HG03575 (cell line): ENCODE data around the gene ZNRF3.
"Not testable (repeated sequence)": the region's sequence is repeated elsewhere in the genome, so short reads cannot be mapped to it uniquely, and the experiment has no call there.

Experiments used
- ATAC-seq: cut with Tn5 transposase; IDR thresholded peaks from one replicate; pipeline ENCODE4 v1.9.1; 2021; ENCODE audit not compliant: unreplicated experiment, insufficient number of reproducible peaks, low FRiP score; ENCODE audit errors: extremely low read depth

Gene ZNRF3

GRCh38 chr22:29070490-29070889 is 187.1 kb downstream of the ZNRF3 start:
- no peak for ATAC-seq

GRCh38 chr22:29071261-29072045 is 188.1 kb downstream of the ZNRF3 start:
- no peak for ATAC-seq

GRCh38 chr22:29072193-29072978 is 189.0 kb downstream of the ZNRF3 start:
- no peak for ATAC-seq

GRCh38 chr22:29072979-29073617 is 189.7 kb downstream of the ZNRF3 start, which contains the start of gene KREMEN1:
Gene KREMEN1, plus strand, starts transcription at chr22:29073035. Its CDS starts 96 bp downstream, at chr22:29073131.
- ATAC-seq = no peak

GRCh38 chr22:29073618-29074275 is 190.4 kb downstream of the ZNRF3 start:
- ATAC-seq = no peak

GRCh38 chr22:29074276-29074772 is 191.0 kb downstream of the ZNRF3 start:
- ATAC-seq = no peak

- ATAC-seq = no peak
These were observed 194.9 kb downstream of the ZNRF3 start for GRCh38 chr22:29078036-29078868.

GRCh38 chr22:29078869-29079207 is 195.5 kb downstream of the ZNRF3 start:
- no peak for ATAC-seq

GRCh38 chr22:29079218-29079901 is 196.0 kb downstream of the ZNRF3 start:
- ATAC-seq = no peak

GRCh38 chr22:29080106-29080975 is 197.0 kb downstream of the ZNRF3 start:
- no peak for ATAC-seq

GRCh38 chr22:29081517-29082236 is 198.3 kb downstream of the ZNRF3 start:
- ATAC-seq = no peak

- no peak for ATAC-seq
These were observed 199.6 kb downstream of the ZNRF3 start for GRCh38 chr22:29082826-29083545.

GRCh38 chr22:29083576-29083932 is 200.2 kb downstream of the ZNRF3 start:
- not testable (repeated sequence) for ATAC-seq

GRCh38 chr22:29083933-29084591 is 200.7 kb downstream of the ZNRF3 start:
- ATAC-seq = no peak

GRCh38 chr22:29087012-29087411 is 203.6 kb downstream of the ZNRF3 start:
- ATAC-seq = no peak
